ENCODE measurements around the gene ARNT2.

DNA sequence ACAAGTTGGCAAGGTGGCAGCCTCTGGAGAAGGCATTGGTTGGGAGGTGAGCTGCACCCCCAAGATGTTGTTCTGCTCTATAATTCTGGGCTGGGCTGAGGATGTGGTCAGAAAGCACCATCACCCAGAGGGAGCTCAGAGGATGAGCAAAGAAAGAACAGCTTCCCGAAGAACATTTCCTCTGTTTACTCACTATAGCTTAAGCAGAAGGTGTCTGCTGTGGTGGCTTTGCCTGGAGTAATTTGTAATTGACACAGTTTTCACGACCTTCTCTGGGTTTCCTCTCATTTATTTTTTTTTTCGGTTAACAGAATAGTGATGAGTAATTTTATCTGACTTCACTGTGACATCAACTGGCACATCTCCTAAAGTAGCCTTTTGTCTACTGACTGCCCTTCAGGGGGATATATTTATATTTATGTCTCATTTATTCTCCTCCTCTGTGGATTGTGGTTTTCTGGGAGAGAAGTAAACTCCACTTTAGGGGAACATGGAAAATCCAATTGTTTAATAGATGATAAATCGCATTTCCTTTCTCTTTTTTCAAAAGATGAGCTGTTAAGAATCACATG, 241.4 kb downstream of the ARNT2 start:
- TF ChIP-seq FOXM1 (IDR thresholded peaks at IDR 0.05; ENCODE audit: low read depth) (no peak), REST (IDR thresholded peaks at IDR 0.05; ENCODE audit: low read depth, low read length) (no peak), CTCF (IDR thresholded peaks at IDR 0.05) (no peak), JUND (IDR thresholded peaks at IDR 0.05) (no peak), TCF12 (IDR thresholded peaks at IDR 0.05) (no peak), CHD2 (IDR thresholded peaks at IDR 0.05; ENCODE audit: low read length, partially characterized antibody) (no peak), POLR2AphosphoS5 (IDR thresholded peaks at IDR 0.05; ENCODE audit: low read depth, low read length) (no peak), EZH2phosphoT487 (IDR thresholded peaks at IDR 0.05; ENCODE audit: borderline replicate concordance, low read depth) (no peak), RXRA (IDR thresholded peaks at IDR 0.05; ENCODE audit: borderline replicate concordance, low read depth) (no peak), YY1 (IDR thresholded peaks at IDR 0.05; ENCODE audit: low read depth) (no peak), NRF1 (IDR thresholded peaks at IDR 0.05; ENCODE audit: low read depth, low read length) (no peak), RAD21 (IDR thresholded peaks at IDR 0.05; ENCODE audit: low read length) (no peak), NFIC (IDR thresholded peaks at IDR 0.05; ENCODE audit: borderline replicate concordance) (no peak), SIN3A (IDR thresholded peaks at IDR 0.05; ENCODE audit: borderline replicate concordance, low read depth, low read length) (no peak)
